ENCODE data around the gene LCN10. TPM values are rescaled to one million over a fixed set of nuclear protein-coding genes. Genes with fewer than 3 reads are reported as not detected.

The LCN10 gene
- total RNA-seq, 1 experiment from 2014 or later: not detected

DNA sequence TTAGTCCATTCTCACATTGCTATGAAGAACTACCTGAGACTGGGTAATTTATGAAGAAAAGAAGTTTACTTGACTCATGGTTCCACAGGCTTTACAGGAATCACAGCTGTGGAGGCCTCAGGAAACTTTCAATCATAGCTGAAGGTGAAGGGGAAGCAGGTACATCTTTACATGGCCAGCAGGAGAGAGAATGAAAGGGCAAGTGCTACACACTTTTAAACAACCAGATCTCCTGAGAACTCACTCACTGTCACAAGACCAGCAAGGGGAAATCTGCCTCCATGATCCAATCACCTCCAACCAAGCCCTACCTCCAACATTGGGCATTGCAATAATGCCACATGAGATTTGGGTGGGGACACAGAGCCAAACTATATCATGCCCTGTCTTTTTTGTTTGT lies 9.1 kb upstream of the LCN10 start:
- Mint-ChIP-seq H3K9me3 (ENCODE audit: unreplicated experiment) (peaks cover 28% of the 10 kb centered on the region), H3K27ac (ENCODE audit: unreplicated experiment) (no peak overlapping the region), H3K27me3 (ENCODE audit: insufficient read depth, unreplicated experiment) (no peaks in the 10 kb centered on the region), H3K4me1 (ENCODE audit: low read depth, unreplicated experiment) (no peaks in the 10 kb centered on the region), H3K4me3 (ENCODE audit: unreplicated experiment) (no peak overlapping the region), H3K36me3 (ENCODE audit: insufficient read depth, unreplicated experiment) (no peaks in the 10 kb centered on the region)
- peaks cover 13% of the 10 kb centered on the region for H3K9me3 ChIP-seq
- TF ChIP-seq, protein P1, sequence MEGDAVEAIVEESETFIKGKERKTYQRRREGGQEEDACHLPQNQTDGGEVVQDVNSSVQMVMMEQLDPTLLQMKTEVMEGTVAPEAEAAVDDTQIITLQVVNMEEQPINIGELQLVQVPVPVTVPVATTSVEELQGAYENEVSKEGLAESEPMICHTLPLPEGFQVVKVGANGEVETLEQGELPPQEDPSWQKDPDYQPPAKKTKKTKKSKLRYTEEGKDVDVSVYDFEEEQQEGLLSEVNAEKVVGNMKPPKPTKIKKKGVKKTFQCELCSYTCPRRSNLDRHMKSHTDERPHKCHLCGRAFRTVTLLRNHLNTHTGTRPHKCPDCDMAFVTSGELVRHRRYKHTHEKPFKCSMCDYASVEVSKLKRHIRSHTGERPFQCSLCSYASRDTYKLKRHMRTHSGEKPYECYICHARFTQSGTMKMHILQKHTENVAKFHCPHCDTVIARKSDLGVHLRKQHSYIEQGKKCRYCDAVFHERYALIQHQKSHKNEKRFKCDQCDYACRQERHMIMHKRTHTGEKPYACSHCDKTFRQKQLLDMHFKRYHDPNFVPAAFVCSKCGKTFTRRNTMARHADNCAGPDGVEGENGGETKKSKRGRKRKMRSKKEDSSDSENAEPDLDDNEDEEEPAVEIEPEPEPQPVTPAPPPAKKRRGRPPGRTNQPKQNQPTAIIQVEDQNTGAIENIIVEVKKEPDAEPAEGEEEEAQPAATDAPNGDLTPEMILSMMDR (IDR thresholded peaks at IDR 0.05; ENCODE audit: insufficient read depth in 1 of 2, low read depth in 1 of 2, low read length in 1 of 2, severe bottlenecking in 1 of 2, unreplicated experiment in 1 of 2): no peak
- H3K4me3 ChIP-seq (ENCODE audit: low read depth, low read length): no peak overlapping the region
- intact Hi-C loops (cut with micrococcal nuclease; ENCODE audit: unreplicated experiment): no loop called here
- BruUV-seq (replicated peaks): no TSS peak
- no peaks in the 10 kb centered on the region for H3K27me3 ChIP-seq (replicated peaks; ENCODE audit: control insufficient read depth, insufficient read depth, low read length)
- H3K4me1 ChIP-seq: no peaks in the 10 kb centered on the region
- no peaks in the 10 kb centered on the region for H3K36me3 ChIP-seq (ENCODE audit: control insufficient read depth, insufficient read depth, low read length)
- POLR2A ChIA-PET: no interaction called here
- DNase-seq: no peak
- CTCF ChIA-PET: no interaction called here

DNA sequence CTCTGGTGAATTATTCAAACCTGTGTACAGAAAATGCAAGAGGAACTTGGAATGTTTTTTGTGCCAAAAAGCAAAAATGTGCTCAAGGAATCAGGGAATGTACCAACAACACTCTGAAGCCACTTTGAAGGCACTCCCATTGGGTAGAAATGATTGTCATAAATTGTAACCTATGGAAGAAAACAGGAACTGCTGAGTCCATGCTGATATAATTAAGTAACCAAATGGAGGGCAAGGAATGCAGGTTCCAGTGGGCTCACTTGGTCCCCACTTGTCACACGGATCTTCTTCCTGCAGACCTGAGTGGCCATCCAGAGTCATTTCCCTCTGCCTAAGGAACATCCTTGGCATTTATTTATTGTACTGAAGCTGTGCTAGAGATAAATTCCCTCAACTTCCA lies 8.5 kb upstream of the LCN10 start:
- no TSS peak for BruUV-seq (replicated peaks)
- DNase-seq: no peak
- H3K9me3 Mint-ChIP-seq (ENCODE audit: unreplicated experiment): peaks cover 28% of the 10 kb centered on the region
- intact Hi-C loops (cut with micrococcal nuclease; ENCODE audit: unreplicated experiment): no loop called here
- no peaks in the 10 kb centered on the region for H3K27me3 ChIP-seq (replicated peaks; ENCODE audit: control insufficient read depth, insufficient read depth, low read length)
- no peak overlapping the region for H3K27ac Mint-ChIP-seq (ENCODE audit: unreplicated experiment)
- no peak overlapping the region for H3K4me3 ChIP-seq (ENCODE audit: low read depth, low read length)
- no peaks in the 10 kb centered on the region for H3K36me3 Mint-ChIP-seq (ENCODE audit: insufficient read depth, unreplicated experiment)
- H3K4me1 ChIP-seq: no peaks in the 10 kb centered on the region
- H3K36me3 ChIP-seq (ENCODE audit: control insufficient read depth, insufficient read depth, low read length): no peaks in the 10 kb centered on the region
- no peaks in the 10 kb centered on the region for H3K4me1 Mint-ChIP-seq (ENCODE audit: low read depth, unreplicated experiment)
- no peaks in the 10 kb centered on the region for H3K27me3 Mint-ChIP-seq (ENCODE audit: insufficient read depth, unreplicated experiment)
- H3K4me3 Mint-ChIP-seq (ENCODE audit: unreplicated experiment): no peak overlapping the region
- TF ChIP-seq, protein P1 (IDR thresholded peaks at IDR 0.05; ENCODE audit: insufficient read depth in 1 of 2, low read depth in 1 of 2, low read length in 1 of 2, severe bottlenecking in 1 of 2, unreplicated experiment in 1 of 2): no peak
- POLR2A ChIA-PET: no interaction called here
- peaks cover 13% of the 10 kb centered on the region for H3K9me3 ChIP-seq
- CTCF ChIA-PET: no interaction called here

DNA sequence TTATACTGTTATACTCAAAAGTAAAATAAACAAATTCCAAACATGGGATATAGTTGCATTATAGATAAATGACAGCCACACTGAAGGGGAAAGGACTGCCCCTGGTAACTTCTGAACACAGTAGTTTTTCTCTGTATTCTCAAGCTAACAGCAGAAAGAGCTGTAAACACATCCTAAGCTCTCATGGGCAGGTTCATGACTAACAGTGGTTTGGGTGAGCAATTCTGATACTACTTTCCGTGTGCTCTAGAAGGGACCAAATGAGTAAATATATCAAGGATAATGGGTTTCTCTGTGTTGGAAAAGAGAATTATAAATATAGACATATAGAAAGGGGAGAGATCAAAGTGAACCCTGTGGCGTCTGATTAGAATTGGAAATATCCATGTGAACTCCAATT lies 7.8 kb upstream of the LCN10 start:
- no peaks in the 10 kb centered on the region for H3K27me3 Mint-ChIP-seq (ENCODE audit: insufficient read depth, unreplicated experiment)
- peaks cover 28% of the 10 kb centered on the region for H3K9me3 Mint-ChIP-seq (ENCODE audit: unreplicated experiment)
- TF ChIP-seq, protein P1 (IDR thresholded peaks at IDR 0.05; ENCODE audit: insufficient read depth in 1 of 2, low read depth in 1 of 2, low read length in 1 of 2, severe bottlenecking in 1 of 2, unreplicated experiment in 1 of 2): no peak
- H3K4me1 Mint-ChIP-seq (ENCODE audit: low read depth, unreplicated experiment): no peaks in the 10 kb centered on the region
- Histone ChIP-seq H3K4me1 (no peaks in the 10 kb centered on the region), H3K36me3 (ENCODE audit: control insufficient read depth, insufficient read depth, low read length) (no peaks in the 10 kb centered on the region), H3K4me3 (ENCODE audit: low read depth, low read length) (no peak overlapping the region), H3K9me3 (peaks cover 13% of the 10 kb centered on the region), H3K27me3 (replicated peaks; ENCODE audit: control insufficient read depth, insufficient read depth, low read length) (no peaks in the 10 kb centered on the region)
- H3K27ac Mint-ChIP-seq (ENCODE audit: unreplicated experiment): no peak overlapping the region
- BruUV-seq (replicated peaks): no TSS peak
- POLR2A ChIA-PET: no interaction called here
- H3K36me3 Mint-ChIP-seq (ENCODE audit: insufficient read depth, unreplicated experiment): no peaks in the 10 kb centered on the region
- CTCF ChIA-PET: no interaction called here
- no peak for DNase-seq
- no peak overlapping the region for H3K4me3 Mint-ChIP-seq (ENCODE audit: unreplicated experiment)
- intact Hi-C loops (cut with micrococcal nuclease; ENCODE audit: unreplicated experiment): no loop called here
